Measurements from ENCODE around the gene ZNF621. TPM values are rescaled to one million over a fixed set of nuclear protein-coding genes. Genes with fewer than 3 reads are reported as not detected.

The ZNF621 gene
- total RNA-seq, 1 experiment from 2014 or later, result 6.4 TPM

- Histone ChIP-seq H3K27me3 (ENCODE audit: control insufficient read depth, insufficient read depth, low read length) (no peaks in the 10 kb centered on the region), H3K36me3 (replicated peaks; ENCODE audit: control insufficient read depth, insufficient read depth, low read length) (no peaks in the 10 kb centered on the region), H3K4me3 (ENCODE audit: insufficient read depth, low read depth, low read length) (no peak overlapping the region)
- no peak for DNase-seq
Observed at GRCh38 chr3:40574661-40575060, 49.9 kb downstream of the ZNF621 start.

GRCh38 chr3:40576396-40576795, 51.6 kb downstream of the ZNF621 start:
- H3K36me3 ChIP-seq (replicated peaks; ENCODE audit: control insufficient read depth, insufficient read depth, low read length), result no peaks in the 10 kb centered on the region
- no peaks in the 10 kb centered on the region for H3K27me3 ChIP-seq (ENCODE audit: control insufficient read depth, insufficient read depth, low read length)
- no peak for DNase-seq
- no peak overlapping the region for H3K4me3 ChIP-seq (ENCODE audit: insufficient read depth, low read depth, low read length)

GRCh38 chr3:40580494-40581091, 55.8 kb downstream of the ZNF621 start:
- Histone ChIP-seq H3K36me3 (replicated peaks; ENCODE audit: control insufficient read depth, insufficient read depth, low read length) (no peaks in the 10 kb centered on the region), H3K27me3 (ENCODE audit: control insufficient read depth, insufficient read depth, low read length) (peaks cover 2% of the 10 kb centered on the region; the same call in 1 of the 2 replicates), H3K4me3 (ENCODE audit: insufficient read depth, low read depth, low read length) (no peak overlapping the region)
- peak; percentile 79 for DNase-seq

DNA sequence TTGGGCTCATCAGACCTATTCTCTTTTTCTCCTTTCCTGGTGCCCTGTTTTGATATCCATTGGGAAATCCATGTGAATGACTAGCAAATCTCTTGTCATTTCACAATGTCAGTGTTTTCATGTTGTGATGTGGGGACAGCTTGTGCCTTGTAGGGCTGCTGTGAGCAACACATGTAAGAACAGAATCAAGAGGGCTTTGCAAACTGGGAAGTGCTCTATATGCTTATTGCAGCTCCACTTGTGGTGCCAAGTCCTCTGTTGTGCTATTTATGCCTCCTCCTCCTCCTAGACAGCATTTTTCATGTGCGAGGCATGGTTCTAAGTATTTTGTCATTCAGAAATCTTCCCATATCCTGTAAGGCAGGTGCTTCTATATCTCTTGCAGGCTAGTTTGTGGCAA, 56.4 kb downstream of the ZNF621 start:
- DNase-seq, result no peak
- H3K36me3 ChIP-seq (replicated peaks; ENCODE audit: control insufficient read depth, insufficient read depth, low read length), result no peaks in the 10 kb centered on the region
- peaks cover 3% of the 10 kb centered on the region; the same call in 1 of the 2 replicates for H3K27me3 ChIP-seq (ENCODE audit: control insufficient read depth, insufficient read depth, low read length)
- H3K4me3 ChIP-seq (ENCODE audit: insufficient read depth, low read depth, low read length), result no peak overlapping the region

DNA sequence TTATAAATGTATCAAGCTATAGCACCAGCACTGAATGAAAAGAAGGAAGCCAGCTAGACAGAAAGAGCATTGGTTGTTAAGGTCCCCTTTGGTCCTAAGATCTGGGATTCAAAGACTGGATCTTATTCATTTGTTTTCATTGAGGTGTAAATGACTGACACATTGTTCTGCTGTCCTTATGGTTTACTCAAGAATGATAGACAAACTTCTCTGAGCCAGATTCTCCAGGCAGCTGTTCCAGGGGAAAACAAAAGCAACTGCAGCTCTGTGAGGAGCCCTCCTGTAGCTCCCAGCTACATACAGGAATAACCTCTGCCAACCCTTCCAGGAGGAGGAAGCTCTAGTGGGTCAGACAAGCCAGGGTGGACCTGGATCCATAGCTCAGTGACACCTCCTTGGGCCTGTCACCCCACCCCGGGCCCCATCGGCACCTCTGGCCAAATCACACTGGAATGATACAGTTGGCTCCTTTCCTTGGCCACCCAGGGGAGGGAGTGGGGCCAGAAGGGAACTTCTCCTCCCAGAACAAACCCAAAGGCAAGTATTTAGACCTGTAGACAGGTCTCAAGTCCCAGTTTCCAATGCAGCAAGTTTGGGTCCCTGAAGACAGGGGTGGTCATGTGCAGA, 57.8 kb downstream of the ZNF621 start:
- H3K4me3 ChIP-seq (ENCODE audit: insufficient read depth, low read depth, low read length), result no peak overlapping the region
- no peaks in the 10 kb centered on the region for H3K36me3 ChIP-seq (replicated peaks; ENCODE audit: control insufficient read depth, insufficient read depth, low read length)
- DNase-seq, result no peak
- peaks cover 3% of the 10 kb centered on the region; the same call in 1 of the 2 replicates for H3K27me3 ChIP-seq (ENCODE audit: control insufficient read depth, insufficient read depth, low read length)

- H3K36me3 ChIP-seq (replicated peaks; ENCODE audit: control insufficient read depth, insufficient read depth, low read length), result no peaks in the 10 kb centered on the region
- peaks cover 3% of the 10 kb centered on the region; the same call in 1 of the 2 replicates for H3K27me3 ChIP-seq (ENCODE audit: control insufficient read depth, insufficient read depth, low read length)
- DNase-seq, result no peak
- H3K4me3 ChIP-seq (ENCODE audit: insufficient read depth, low read depth, low read length), result no peak overlapping the region
Observed at GRCh38 chr3:40583691-40584090, 58.9 kb downstream of the ZNF621 start.

- Histone ChIP-seq H3K27me3 (ENCODE audit: control insufficient read depth, insufficient read depth, low read length) (peaks cover 3% of the 10 kb centered on the region; the same call in 1 of the 2 replicates), H3K36me3 (replicated peaks; ENCODE audit: control insufficient read depth, insufficient read depth, low read length) (no peaks in the 10 kb centered on the region), H3K4me3 (ENCODE audit: insufficient read depth, low read depth, low read length) (peak overlapping the region; percentile 32)
- DNase-seq, result peak; percentile 85
Observed at GRCh38 chr3:40584625-40585189, 59.9 kb downstream of the ZNF621 start.

DNA sequence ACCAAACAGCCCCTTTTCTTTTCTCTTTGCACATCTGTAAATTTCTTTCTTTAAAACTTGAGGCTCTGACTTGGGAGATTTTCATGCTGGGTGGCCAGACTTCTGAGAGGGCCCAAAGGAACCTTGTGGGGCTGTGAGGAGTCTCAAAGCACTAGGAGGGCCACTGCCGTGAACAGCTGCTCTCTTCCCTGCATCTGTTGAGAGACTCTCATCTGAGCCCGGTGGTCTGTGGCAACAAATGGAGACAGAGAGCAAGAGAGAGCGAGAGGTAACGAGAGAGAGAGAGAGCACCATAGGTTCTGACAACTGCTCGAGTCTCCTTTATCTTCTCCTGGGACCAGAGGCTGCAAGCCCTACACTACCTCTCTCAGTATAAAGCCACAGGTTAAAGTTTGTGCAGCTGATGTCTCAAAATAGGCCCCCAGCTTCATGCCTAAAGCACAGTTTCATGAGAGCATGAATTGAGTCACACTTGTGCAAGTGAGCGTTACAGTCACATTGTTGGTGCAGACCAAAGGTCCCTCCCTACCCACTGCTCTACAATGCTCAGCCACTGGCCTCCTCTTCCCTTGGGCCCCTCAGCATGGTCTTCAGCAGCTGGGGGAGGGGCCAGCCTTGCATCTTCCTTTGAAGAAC, 60.7 kb downstream of the ZNF621 start:
- Histone ChIP-seq H3K4me3 (ENCODE audit: insufficient read depth, low read depth, low read length) (no peak overlapping the region), H3K36me3 (replicated peaks; ENCODE audit: control insufficient read depth, insufficient read depth, low read length) (no peaks in the 10 kb centered on the region), H3K27me3 (ENCODE audit: control insufficient read depth, insufficient read depth, low read length) (peaks cover 3% of the 10 kb centered on the region; the same call in 1 of the 2 replicates)
- no peak for DNase-seq

DNA sequence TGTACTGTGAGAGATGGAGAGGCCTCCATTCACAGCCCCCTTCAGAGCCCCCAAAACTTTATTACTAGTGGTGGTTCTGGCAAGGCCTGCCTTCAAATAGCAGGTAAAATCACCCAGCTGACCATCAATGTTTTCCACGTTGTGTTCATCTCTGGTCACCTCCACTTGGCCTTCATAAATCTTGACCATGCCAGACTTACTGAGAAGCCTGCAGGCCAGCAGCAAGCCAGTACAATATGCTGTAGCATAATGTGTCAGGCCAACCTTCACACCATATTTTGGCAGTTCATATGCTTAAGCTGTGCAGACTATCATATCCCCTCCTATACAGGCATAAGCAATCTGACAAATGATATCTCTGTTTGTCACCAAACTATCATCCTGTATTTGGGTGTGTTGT, 62.1 kb downstream of the ZNF621 start:
- no peak overlapping the region for H3K4me3 ChIP-seq (ENCODE audit: insufficient read depth, low read depth, low read length)
- no peaks in the 10 kb centered on the region for H3K36me3 ChIP-seq (replicated peaks; ENCODE audit: control insufficient read depth, insufficient read depth, low read length)
- H3K27me3 ChIP-seq (ENCODE audit: control insufficient read depth, insufficient read depth, low read length), result peaks cover 3% of the 10 kb centered on the region; the same call in 1 of the 2 replicates
- no peak for DNase-seq

- H3K36me3 ChIP-seq (replicated peaks; ENCODE audit: control insufficient read depth, insufficient read depth, low read length), result no peaks in the 10 kb centered on the region
- peak; percentile 50 for DNase-seq
- no peak overlapping the region for H3K4me3 ChIP-seq (ENCODE audit: insufficient read depth, low read depth, low read length)
- peaks cover 3% of the 10 kb centered on the region; the same call in 1 of the 2 replicates for H3K27me3 ChIP-seq (ENCODE audit: control insufficient read depth, insufficient read depth, low read length)
Observed at GRCh38 chr3:40588406-40588805, 63.6 kb downstream of the ZNF621 start.

Other genes with a start within 250 kb of the ZNF621 start
- gene EIF1B, start 215.3 kb upstream of the ZNF621 start, total RNA-seq (2014; rRNA removed; shearing (Covaris generic)), result 16.0 and 17.3 TPM in 2 replicates
- gene ENTPD3, start 137.8 kb upstream of the ZNF621 start, total RNA-seq (2014; rRNA removed; shearing (Covaris generic)), result 0.30 TPM in 1 of 2 replicates, not detected in the other
- 348 and 451 TPM in 2 replicates for gene RPL14, start 67.6 kb upstream of the ZNF621 start, total RNA-seq (2014; rRNA removed; shearing (Covaris generic))
- 2.2 and 5.3 TPM in 2 replicates for gene ZNF619, start 47.8 kb upstream of the ZNF621 start, total RNA-seq (2014; rRNA removed; shearing (Covaris generic))
- gene ZNF620, start 18.9 kb upstream of the ZNF621 start, total RNA-seq (2014; rRNA removed; shearing (Covaris generic)), result 5.6 and 8.8 TPM in 2 replicates